Measurements from ENCODE around the gene MCHR2.

DNA sequence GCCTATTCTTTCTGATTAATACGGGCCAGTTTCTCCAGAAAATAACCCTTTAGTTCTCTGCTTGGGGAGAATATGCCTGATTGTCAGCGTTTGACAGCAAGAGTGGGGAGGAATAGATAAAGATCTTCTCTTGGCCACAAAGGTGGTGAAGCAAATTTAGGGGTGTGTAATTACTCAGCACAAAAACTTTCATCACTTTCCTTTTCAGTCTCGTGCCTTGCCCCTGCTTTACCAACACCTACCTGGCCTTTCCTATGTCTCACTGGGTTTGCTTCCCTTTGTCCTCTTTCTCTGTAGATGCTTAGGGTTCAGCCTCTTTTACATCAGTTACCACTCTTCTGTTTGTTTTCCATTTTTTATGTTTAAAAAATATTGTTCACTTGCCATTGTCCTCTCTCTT, 99.2 kb downstream of the MCHR2 start:
- TF ChIP-seq POLR2A (IDR thresholded peaks at IDR 0.05): no peak
- TF ChIP-seq, protein P1, sequence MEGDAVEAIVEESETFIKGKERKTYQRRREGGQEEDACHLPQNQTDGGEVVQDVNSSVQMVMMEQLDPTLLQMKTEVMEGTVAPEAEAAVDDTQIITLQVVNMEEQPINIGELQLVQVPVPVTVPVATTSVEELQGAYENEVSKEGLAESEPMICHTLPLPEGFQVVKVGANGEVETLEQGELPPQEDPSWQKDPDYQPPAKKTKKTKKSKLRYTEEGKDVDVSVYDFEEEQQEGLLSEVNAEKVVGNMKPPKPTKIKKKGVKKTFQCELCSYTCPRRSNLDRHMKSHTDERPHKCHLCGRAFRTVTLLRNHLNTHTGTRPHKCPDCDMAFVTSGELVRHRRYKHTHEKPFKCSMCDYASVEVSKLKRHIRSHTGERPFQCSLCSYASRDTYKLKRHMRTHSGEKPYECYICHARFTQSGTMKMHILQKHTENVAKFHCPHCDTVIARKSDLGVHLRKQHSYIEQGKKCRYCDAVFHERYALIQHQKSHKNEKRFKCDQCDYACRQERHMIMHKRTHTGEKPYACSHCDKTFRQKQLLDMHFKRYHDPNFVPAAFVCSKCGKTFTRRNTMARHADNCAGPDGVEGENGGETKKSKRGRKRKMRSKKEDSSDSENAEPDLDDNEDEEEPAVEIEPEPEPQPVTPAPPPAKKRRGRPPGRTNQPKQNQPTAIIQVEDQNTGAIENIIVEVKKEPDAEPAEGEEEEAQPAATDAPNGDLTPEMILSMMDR (IDR thresholded peaks at IDR 0.05): no peak
